Ascending aorta (tissue), 2 donors: Measurements from ENCODE around the gene RO60. TPM values are rescaled to one million over a fixed set of nuclear protein-coding genes. Genes with fewer than 3 reads are reported as not detected.
A peak's percentile ranks its signal among the peaks of the same experiment; 100 is the strongest.

Experiments used
- DNase-seq, 2 donors: peaks; one replicate each; pipeline ENCODE4 v3.0.0-alpha.2; 2019; ENCODE audit warnings: low spot score in 2 of 2
- H3K27ac ChIP-seq, 2 donors: fragments of 200-600 bp; sonication (generic); one replicate each; pipeline ENCODE4 v1.5.1; 2016 to 2017; ENCODE audit warnings: mild to moderate bottlenecking in 1 of 2
- H3K27me3 ChIP-seq: fragments of 200-600 bp; sonication (generic); one replicate; pipeline ENCODE4 v1.5.1; 2017
- H3K36me3 ChIP-seq, 2 donors: fragments of 200-600 bp; sonication (generic); one replicate each; pipeline ENCODE4 v1.5.1; 2016
- H3K4me1 ChIP-seq, 2 donors: fragments of 200-600 bp; sonication (generic); one replicate each; pipeline ENCODE4 v1.5.1; 2016 to 2017; ENCODE audit warnings: mild to moderate bottlenecking in 1 of 2
- H3K4me3 ChIP-seq, 2 donors: fragments of 200-600 bp; sonication (generic); one replicate each; pipeline ENCODE4 v1.5.1; 2016 to 2017; ENCODE audit warnings: mild to moderate bottlenecking in 1 of 2
- H3K9me3 ChIP-seq, 2 donors: fragments of 200-600 bp; sonication (generic); one replicate each; pipeline ENCODE4 v1.5.1; 2016
- CTCF ChIP-seq, 3 experiments: fragments of 200-600 bp in 2 of 3; fragments of 450-650 bp in 1 of 3; sonication (generic) in 2 of 3; IDR thresholded peaks; one replicate each; pipeline ENCODE4 v1.5.1; 2016 to 2019; ENCODE audit warnings: antibody characterized with exemption in 3 of 3, mild to moderate bottlenecking in 1 of 3, moderate library complexity in 1 of 3
- intact Hi-C: fragments of 100-400 bp; cut with DNase I; formaldehyde crosslinking; loops from one replicate; pipeline ENCODE4 v1.15.1; 2023
- total RNA-seq: library from RNA; depleted of rRNA; stranded (reverse); fragments of >200 nt; gene quantifications from one replicate; pipeline ENCODE4 v1.1.0, GENCODE V29; 2016

The RO60 gene
- total RNA-seq, 1 donor from 2014 or later = 56.2 TPM

- peak overlapping the region; percentile 94 to 97 for H3K27ac ChIP-seq
- intact Hi-C loops = no loop called here
- TF ChIP-seq CTCF (IDR thresholded peaks at IDR 0.05) = no peak
These were observed 44.5 kb downstream of the RO60 start for GRCh38 chr1:193103759-193104501.

GRCh38 chr1:193104502-193104906 lies 45.1 kb downstream of the RO60 start:
- Histone ChIP-seq H3K4me1 (peaks cover 2 to 19% of the 10 kb centered on the region in 2 donors), H3K27ac (peak overlapping the region; percentile 94 to 97), H3K36me3 (peaks cover 8 to 12% of the 10 kb centered on the region in 2 donors), H3K9me3 (no peaks in the 10 kb centered on the region), H3K4me3 (peak overlapping the region; percentile 93 to 98), H3K27me3 (no peaks in the 10 kb centered on the region)
- DNase-seq = peak in 1 of 2 donors; percentile 75
- no peak for TF ChIP-seq CTCF (IDR thresholded peaks at IDR 0.05)
- intact Hi-C loops = no loop called here

More at GRCh38 chr1:193103759-193104501, 44.5 kb downstream of the RO60 start:
- Histone ChIP-seq H3K4me1 (peaks cover 2 to 19% of the 10 kb centered on the region in 2 donors), H3K36me3 (peaks cover 14 to 17% of the 10 kb centered on the region in 2 donors), H3K9me3 (no peaks in the 10 kb centered on the region), H3K27me3 (no peaks in the 10 kb centered on the region), H3K4me3 (peak overlapping the region; percentile 93 to 98)
- DNase-seq = no peak

- H3K9me3 ChIP-seq = no peaks in the 10 kb centered on the region
- intact Hi-C loops = loop anchor here (1.0 kb wide), 3 partner anchors 17 to 297 kb away; partner anchors contain the start of genes CDC73, RO60 and UCHL5
- DNase-seq = peak; percentile 39 to 92
- no peak for TF ChIP-seq CTCF (IDR thresholded peaks at IDR 0.05)
- peaks cover 1 to 5% of the 10 kb centered on the region in 2 donors for H3K36me3 ChIP-seq
- peak within 1 kb of the TSS; percentile 93 to 98 for H3K4me3 ChIP-seq
- H3K27ac ChIP-seq = peak within 1 kb of the TSS; percentile 94 to 97
- peaks cover 2 to 19% of the 10 kb centered on the region in 2 donors for H3K4me1 ChIP-seq
- no peaks in the 10 kb centered on the region for H3K27me3 ChIP-seq
These were observed 45.8 kb downstream of the RO60 start, which contains the start of gene GLRX2 for GRCh38 chr1:193104907-193105820. GLRX2 (minus strand) TSS chr1:193105414; CDS start chr1:193105382, 32 bp downstream.

- TF ChIP-seq CTCF (IDR thresholded peaks at IDR 0.05) = no peak
- H3K27ac ChIP-seq = peak overlapping the region; percentile 94 to 97
- intact Hi-C loops = loop anchor here (1.0 kb wide), 3 partner anchors 17 to 297 kb away; partner anchors contain the start of genes CDC73, RO60 and UCHL5
These were observed 46.4 kb downstream of the RO60 start for GRCh38 chr1:193105821-193106177.

GRCh38 chr1:193108471-193108870 lies 49.1 kb downstream of the RO60 start:
- H3K27ac ChIP-seq = no peak overlapping the region
- no peak for TF ChIP-seq CTCF (IDR thresholded peaks at IDR 0.05)
- intact Hi-C loops = no loop called here

More at GRCh38 chr1:193105821-193106177, 46.4 kb downstream of the RO60 start:
- H3K9me3 ChIP-seq = no peaks in the 10 kb centered on the region
- H3K4me3 ChIP-seq = peak overlapping the region; percentile 93 to 98
- no peaks in the 10 kb centered on the region for H3K36me3 ChIP-seq
- no peak for DNase-seq
- peaks cover 2 to 19% of the 10 kb centered on the region in 2 donors for H3K4me1 ChIP-seq
- no peaks in the 10 kb centered on the region for H3K27me3 ChIP-seq

More at GRCh38 chr1:193108471-193108870, 49.1 kb downstream of the RO60 start:
- Histone ChIP-seq H3K4me1 (peaks cover 2 to 15% of the 10 kb centered on the region in 2 donors), H3K4me3 (no peak overlapping the region), H3K9me3 (no peaks in the 10 kb centered on the region), H3K36me3 (no peaks in the 10 kb centered on the region), H3K27me3 (no peaks in the 10 kb centered on the region)
- no peak for DNase-seq
